ENCODE results near the gene EPHB2. TPM values are rescaled to one million over a fixed set of nuclear protein-coding genes. Genes with fewer than 3 reads are reported as not detected.

Gene EPHB2
- total RNA-seq, 6 experiments from 2014 or later, result 0.24 to 1.8 (median 0.62) TPM

DNA sequence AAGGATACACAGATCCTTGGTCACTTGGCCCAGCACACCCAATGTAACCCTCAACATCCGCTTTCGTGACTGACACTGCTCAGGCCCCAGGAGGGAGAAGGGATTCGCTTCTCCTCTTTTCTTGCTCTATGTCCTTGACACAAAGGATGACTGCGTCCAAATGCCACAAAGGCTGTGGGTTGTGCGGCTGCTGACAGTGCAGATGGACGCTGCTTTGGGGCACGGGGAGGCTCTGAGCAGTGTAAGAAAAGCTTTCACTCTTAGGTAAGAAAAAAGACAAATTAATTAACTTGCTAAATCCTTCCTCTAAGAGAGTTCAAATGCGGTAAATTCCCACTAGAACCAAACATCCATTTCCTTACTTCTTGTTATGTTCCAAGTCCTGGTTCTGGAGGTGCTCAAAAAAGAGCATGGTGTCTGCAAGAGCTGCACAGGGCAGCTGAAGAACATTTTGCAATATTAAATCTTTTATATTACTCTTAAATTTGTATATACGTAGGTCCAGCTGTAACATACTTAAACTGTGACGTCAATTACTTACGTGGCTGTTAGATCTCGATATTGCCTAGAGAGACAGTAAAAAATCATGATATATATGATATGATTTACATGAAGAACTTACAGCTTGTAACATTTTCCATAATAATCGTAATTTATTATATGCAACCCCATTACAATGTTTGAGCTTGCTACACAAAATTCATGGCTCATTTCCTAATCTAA, 19.4 kb upstream of the EPHB2 start:
- no peak for ATAC-seq
- H3K36me3 ChIP-seq, result no peaks in the 10 kb centered on the region
- TF ChIP-seq POLR2A (IDR thresholded peaks at IDR 0.05), result no peak
- TF ChIP-seq, protein P1, sequence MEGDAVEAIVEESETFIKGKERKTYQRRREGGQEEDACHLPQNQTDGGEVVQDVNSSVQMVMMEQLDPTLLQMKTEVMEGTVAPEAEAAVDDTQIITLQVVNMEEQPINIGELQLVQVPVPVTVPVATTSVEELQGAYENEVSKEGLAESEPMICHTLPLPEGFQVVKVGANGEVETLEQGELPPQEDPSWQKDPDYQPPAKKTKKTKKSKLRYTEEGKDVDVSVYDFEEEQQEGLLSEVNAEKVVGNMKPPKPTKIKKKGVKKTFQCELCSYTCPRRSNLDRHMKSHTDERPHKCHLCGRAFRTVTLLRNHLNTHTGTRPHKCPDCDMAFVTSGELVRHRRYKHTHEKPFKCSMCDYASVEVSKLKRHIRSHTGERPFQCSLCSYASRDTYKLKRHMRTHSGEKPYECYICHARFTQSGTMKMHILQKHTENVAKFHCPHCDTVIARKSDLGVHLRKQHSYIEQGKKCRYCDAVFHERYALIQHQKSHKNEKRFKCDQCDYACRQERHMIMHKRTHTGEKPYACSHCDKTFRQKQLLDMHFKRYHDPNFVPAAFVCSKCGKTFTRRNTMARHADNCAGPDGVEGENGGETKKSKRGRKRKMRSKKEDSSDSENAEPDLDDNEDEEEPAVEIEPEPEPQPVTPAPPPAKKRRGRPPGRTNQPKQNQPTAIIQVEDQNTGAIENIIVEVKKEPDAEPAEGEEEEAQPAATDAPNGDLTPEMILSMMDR (IDR thresholded peaks at IDR 0.05), result no peak
- no peak overlapping the region for H3K27ac ChIP-seq
- WGBS (ENCODE audit: insufficient coverage, low coverage, low lambda C conversion rate, missing lambda C conversion rate), result 72% methylated on average over 13 of the region's 13 CpGs
- intact Hi-C loops (cut with DNase I), result no loop called here
- no peaks in the 10 kb centered on the region for H3K27me3 ChIP-seq
- no peaks in the 10 kb centered on the region for H3K9me3 ChIP-seq
- DNase-seq, result no peak
- H3K4me3 ChIP-seq, result no peak overlapping the region
- no peaks in the 10 kb centered on the region for H3K4me1 ChIP-seq

DNA sequence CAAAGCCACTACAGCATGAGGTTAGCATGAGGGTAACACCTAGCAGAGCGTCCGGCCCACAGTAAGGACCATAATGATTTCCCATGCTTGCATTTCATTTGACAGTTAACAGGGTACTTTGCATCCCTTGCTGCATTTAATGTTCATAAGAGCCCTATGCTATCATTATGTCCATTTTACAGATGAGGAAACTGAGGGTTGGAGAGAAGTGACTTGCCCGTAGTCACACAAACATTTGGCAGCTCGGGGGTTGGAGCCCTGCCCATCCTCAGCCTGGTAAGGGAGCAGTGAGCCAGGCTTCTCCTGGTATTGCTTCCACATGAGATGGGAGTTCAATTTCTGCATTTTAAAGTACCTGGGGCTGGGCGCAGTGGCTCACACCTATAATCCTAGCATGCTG, 16.5 kb upstream of the EPHB2 start:
- ATAC-seq (no peak), DNase-seq (no peak)
- no peaks in the 10 kb centered on the region for H3K9me3 ChIP-seq
- WGBS (ENCODE audit: insufficient coverage, low coverage, low lambda C conversion rate, missing lambda C conversion rate), result 80% methylated on average over 1 of the region's 5 CpGs
- H3K4me1 ChIP-seq, result no peaks in the 10 kb centered on the region
- no peaks in the 10 kb centered on the region for H3K36me3 ChIP-seq
- TF ChIP-seq, protein P1 (IDR thresholded peaks at IDR 0.05), result no peak
- no peak for TF ChIP-seq POLR2A (IDR thresholded peaks at IDR 0.05)
- H3K27me3 ChIP-seq, result no peaks in the 10 kb centered on the region
- no peak overlapping the region for H3K4me3 ChIP-seq
- no peak overlapping the region for H3K27ac ChIP-seq
- intact Hi-C loops (cut with DNase I), result no loop called here

DNA sequence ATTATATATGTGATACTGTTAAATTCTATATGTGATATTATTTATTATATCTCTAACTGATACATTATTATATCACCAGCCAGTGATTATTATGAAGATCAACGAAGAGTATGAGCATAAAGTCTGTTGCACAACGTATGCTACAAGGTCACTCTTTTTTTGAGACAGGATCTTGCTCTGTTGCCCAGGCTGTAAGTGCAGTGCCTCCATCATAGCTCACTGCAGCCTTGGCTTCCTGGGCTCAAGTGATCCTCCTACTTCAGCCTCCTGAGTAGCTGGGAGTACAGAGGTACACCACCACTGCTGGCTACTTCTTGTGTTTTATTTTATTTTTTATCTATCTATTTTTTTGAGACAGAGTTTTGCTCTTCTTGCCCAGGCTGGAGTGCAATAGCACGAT, 14.0 kb upstream of the EPHB2 start:
- intact Hi-C loops (cut with DNase I), result no loop called here
- ATAC-seq, result no peak

DNA sequence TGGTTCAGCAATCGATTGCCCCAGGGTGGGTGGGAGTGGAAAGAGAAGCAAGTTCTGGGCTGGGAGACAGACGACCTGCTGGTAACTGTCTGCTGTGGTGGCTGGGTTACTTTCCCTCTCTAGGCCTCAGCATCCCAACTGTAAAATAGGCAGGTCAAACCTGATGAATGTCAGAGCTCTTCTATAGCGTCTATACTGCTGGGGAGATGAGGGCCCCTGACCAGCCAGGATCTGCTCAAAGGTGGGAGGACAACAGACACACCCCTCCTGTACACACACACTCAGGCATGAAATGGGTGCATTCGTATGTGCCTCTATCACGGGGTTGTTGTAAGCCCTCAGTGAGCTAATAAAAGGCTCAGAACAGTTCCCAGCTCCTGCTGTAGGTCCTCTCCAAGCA, 12.7 kb upstream of the EPHB2 start:
- no peak overlapping the region for H3K4me3 ChIP-seq
- H3K27me3 ChIP-seq, result no peaks in the 10 kb centered on the region
- no peaks in the 10 kb centered on the region for H3K4me1 ChIP-seq
- DNase-seq (no peak), ATAC-seq (no peak)
- no peaks in the 10 kb centered on the region for H3K9me3 ChIP-seq
- intact Hi-C loops (cut with DNase I), result no loop called here
- no peak overlapping the region for H3K27ac ChIP-seq
- H3K36me3 ChIP-seq, result no peaks in the 10 kb centered on the region
- TF ChIP-seq POLR2A (IDR thresholded peaks at IDR 0.05), result no peak
- TF ChIP-seq, protein P1 (IDR thresholded peaks at IDR 0.05), result no peak
- WGBS (ENCODE audit: insufficient coverage, low coverage, low lambda C conversion rate, missing lambda C conversion rate), result 72% methylated on average over 3 of the region's 5 CpGs

More for the DNA sequence above, 14.0 kb upstream of the EPHB2 start:
- H3K4me3 ChIP-seq, result no peak overlapping the region
- WGBS (ENCODE audit: insufficient coverage, low coverage, low lambda C conversion rate, missing lambda C conversion rate), result 69% methylated on average over 3 of the region's 3 CpGs
- H3K27ac ChIP-seq, result no peak overlapping the region
- TF ChIP-seq POLR2A (IDR thresholded peaks at IDR 0.05), result no peak
- TF ChIP-seq, protein P1 (IDR thresholded peaks at IDR 0.05), result no peak
- H3K27me3 ChIP-seq, result no peaks in the 10 kb centered on the region
- no peaks in the 10 kb centered on the region for H3K9me3 ChIP-seq
- no peaks in the 10 kb centered on the region for H3K4me1 ChIP-seq
- no peaks in the 10 kb centered on the region for H3K36me3 ChIP-seq
- DNase-seq, result no peak
